DMS 273 (cell line): ENCODE results near the gene KCNIP2.

ENCODE experiments used
- DNase-seq: peaks from one replicate; lab custom pipeline; 2025; ENCODE audit not compliant: unreplicated experiment; lab: John Stamatoyannopoulos, UW

KCNIP2 gene

GRCh38 chr10:101843032-101844021 is at the start of gene KCNIP2:
KCNIP2 (minus strand) TSS chr10:101843800; CDS start chr10:101843568, 232 bp downstream.
- peak; percentile 88 for DNase-seq

DNA sequence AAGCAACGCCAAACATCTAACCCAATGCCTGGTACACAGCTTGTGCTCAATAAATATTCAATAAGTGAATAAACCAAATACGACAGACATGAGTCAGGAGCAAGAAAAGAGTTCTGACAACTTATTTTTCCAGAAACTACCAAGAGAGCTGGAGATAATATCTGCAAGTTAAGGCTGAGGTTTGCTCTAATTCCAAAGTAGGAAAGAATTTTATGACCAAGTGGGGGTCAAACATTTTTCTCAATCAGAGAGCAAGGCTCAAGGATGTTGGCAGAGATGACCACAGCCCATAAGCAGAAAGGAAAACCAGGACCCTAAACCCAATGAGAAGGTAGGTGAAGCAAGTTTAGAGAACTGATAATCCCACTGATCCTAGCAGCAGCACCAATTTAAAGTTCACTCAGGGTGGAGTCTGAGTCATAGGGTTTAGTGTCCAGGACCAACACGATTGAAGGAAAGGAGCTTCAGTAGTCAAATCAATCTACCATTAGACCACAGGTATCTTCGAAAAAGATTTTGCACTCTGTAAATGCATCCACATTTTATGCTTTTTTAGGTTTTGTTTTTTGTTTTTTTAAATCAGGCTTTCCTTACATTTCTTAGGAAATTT is 49.3 kb upstream of the KCNIP2 start:
- DNase-seq, result no peak

DNA sequence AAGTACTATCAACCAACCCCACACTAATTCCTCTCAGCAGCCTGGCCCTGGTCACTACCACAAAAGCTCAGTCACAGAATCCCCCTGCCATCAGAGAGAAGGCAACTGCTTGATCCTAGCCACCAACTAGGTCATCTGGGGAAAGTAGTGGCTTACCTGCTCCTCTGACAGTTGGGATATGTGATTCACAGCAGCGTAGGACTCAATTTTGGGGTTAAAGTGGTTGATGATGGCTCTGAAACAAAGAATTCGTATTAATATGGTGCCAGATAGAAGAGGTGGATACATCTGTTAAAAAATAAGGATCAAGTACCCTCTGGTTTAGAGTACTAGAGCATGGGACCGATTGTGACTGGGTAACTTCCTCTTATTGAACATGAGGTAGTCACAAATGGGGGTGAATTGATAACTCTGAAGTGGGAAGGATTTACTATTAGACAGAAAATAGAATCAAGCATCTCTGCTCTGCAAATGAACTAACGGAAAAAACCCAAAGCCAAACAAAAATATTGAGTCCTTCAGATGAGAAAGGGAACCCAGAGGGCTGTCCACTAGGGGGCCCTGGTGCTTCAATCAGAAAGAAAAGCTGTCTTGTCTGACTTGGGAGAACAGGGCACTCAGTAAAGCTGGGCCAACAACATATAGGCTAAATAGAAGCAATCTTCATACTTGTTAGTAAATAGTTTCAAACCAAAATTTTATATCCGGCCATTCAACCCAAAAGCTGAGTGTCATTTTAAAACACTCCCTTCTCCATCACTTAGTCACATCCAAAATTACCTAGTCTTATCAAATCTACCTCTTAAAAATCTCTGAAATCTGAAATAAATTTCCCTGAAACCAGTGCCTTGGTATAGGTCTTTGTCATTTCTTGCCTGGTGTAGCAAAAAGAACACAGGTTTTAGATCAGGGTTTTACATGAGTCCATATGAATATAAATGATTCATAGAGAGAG is 45.9 kb upstream of the KCNIP2 start:
- peak; percentile 78 for DNase-seq

DNA sequence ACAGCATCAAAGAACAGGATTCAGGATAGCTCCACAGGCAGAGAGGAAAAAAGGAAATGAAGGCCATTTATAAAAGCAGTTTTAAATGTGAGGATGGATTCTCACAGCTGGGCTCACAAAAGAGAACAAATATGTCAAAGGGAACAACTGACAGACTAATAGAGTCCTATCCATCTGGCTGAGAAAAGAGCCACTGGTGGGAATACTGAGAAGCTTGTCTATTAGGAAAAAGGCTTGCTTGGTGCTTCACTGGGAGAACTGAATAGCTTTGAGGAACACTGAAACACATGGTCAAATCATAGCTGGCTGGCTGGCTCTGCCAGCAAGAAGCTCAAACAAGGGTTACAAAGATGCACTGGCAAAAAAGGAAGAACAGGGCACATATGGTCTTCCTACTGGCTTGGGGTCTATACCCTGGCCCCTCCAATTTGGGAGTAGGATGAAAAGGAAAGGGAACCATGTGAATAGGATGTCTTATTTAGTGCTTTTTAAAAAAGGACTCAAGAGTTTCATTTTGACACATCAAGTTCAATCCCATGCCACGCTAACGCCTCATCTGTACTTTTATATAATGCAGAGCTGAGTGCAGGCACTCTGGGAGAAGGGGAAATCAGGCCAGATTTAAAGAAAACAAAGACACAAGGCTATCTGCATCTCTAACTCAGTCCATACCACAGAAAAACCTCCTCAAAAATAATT is 44.8 kb upstream of the KCNIP2 start:
- no peak for DNase-seq

- no peak for DNase-seq
Measured at GRCh38 chr10:101887775-101888174, 44.2 kb upstream of the KCNIP2 start.

- DNase-seq, result no peak
Measured at GRCh38 chr10:101886521-101887312, 43.1 kb upstream of the KCNIP2 start.

GRCh38 chr10:101881036-101881774 is 37.6 kb upstream of the KCNIP2 start:
- no peak for DNase-seq

DNA sequence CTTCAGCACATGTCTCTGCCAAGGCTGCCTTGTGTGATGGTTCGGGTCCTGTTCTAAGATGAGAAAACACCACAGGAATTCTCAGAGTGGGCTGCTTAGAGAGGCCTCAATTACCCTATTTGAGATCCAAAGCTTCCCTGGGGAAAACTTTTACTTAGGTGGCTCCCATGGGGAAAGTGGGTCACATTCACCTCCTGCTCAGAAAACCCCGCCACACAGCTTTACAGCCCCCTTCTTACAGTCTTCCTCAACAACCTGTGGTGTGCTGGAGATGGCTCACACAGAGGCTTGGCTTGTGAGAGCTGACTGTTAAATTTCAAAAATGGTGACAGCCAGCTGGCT is 36.6 kb upstream of the KCNIP2 start:
- DNase-seq, result no peak

GRCh38 chr10:101879456-101880231 is 36.0 kb upstream of the KCNIP2 start:
- DNase-seq, result no peak

GRCh38 chr10:101878869-101879268 is 35.3 kb upstream of the KCNIP2 start:
- DNase-seq, result no peak

- DNase-seq, result no peak
Measured at GRCh38 chr10:101875068-101875688, 31.6 kb upstream of the KCNIP2 start.

DNA sequence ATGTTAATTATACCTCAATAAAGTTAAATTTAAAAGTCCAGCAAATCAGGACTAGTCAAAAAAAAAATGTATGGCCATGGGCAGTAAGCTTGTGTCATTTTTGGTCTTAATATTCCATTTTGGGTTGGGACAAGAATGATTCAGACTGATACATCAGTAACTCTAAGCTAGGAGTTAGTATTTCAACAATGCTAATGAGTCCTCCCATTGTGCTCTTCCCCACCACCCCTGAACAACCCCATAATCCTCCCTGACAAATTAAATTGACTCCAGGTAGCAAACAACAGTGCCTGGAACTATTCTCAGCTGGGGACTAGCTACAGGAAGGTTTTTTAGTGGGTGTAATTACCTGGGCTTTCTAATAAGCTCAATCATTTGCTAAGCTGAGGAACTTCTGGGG is 30.7 kb upstream of the KCNIP2 start:
- no peak for DNase-seq

- no peak for DNase-seq
Measured at GRCh38 chr10:101867931-101868330, 24.3 kb upstream of the KCNIP2 start.

DNA sequence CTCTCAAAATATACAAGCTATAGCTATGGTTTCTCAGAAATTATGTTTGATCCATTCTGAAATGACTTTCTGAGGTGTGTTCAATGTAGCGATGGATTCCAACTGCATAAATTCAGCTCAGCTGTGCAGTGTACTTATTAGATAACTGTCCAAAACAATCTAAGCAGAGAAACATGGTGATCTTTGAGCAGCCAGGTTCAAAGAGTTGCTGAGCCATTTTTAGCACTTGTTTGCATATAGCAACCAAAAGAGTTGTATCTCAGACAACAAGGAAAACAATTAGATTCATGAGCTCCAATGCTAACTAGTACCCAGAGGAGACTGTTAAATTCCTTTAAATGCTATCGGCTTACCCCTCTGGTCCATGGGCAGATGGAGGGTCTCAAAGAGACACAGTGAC is 15.9 kb upstream of the KCNIP2 start:
- no peak for DNase-seq

DNA sequence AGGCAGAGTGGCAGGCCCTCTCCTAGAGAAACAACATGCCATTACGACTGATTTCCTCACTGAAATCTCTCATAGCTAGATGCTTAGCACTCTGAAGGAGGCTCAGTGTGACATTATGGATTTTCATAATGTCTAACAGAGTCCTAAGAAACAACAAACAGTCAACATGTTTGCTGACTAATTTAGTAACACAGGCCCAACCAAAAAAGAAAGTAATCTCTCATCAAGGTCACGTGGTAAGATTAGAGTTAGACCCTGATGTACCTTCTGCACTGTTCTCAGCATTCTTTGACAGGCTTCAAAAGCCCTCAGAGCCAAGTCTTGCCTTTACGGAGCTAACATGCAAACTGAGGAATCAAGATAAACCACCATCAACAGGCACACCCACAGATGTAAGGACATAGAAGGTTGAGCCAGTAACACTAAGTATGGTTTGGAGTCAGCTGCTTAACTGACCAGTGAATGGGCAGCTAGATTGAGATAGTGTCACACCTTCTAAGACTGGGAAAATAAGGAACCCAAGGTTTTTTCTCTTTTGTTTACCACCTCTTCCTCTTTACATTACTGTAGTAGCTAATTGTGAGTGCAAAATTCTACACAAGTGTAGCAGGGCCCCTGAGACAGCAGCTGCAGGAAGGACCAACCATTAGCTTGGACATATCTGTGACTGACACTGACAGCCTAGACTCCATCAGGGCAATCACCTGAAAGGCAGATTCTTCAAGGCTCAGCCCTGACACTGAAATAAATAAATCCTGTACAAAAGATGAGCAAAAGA is 15.3 kb upstream of the KCNIP2 start:
- DNase-seq, result no peak

- no peak for DNase-seq
Measured at GRCh38 chr10:101857802-101858476, 14.3 kb upstream of the KCNIP2 start.

GRCh38 chr10:101856626-101857025 is 13.0 kb upstream of the KCNIP2 start:
- DNase-seq, result no peak
